ENCODE data around the gene ITPKC. TPM values are rescaled to one million over a fixed set of nuclear protein-coding genes. Genes with fewer than 3 reads are reported as not detected.
A peak's percentile ranks its signal among the peaks of the same experiment; 100 is the strongest.

Gene ITPKC
- total and polyA plus RNA-seq, 10 of the 15 experiments (the other 5 are each of a cell fraction or from before 2014, with no cell fraction given): 0.03 to 6.4 (median 3.5) TPM

DNA sequence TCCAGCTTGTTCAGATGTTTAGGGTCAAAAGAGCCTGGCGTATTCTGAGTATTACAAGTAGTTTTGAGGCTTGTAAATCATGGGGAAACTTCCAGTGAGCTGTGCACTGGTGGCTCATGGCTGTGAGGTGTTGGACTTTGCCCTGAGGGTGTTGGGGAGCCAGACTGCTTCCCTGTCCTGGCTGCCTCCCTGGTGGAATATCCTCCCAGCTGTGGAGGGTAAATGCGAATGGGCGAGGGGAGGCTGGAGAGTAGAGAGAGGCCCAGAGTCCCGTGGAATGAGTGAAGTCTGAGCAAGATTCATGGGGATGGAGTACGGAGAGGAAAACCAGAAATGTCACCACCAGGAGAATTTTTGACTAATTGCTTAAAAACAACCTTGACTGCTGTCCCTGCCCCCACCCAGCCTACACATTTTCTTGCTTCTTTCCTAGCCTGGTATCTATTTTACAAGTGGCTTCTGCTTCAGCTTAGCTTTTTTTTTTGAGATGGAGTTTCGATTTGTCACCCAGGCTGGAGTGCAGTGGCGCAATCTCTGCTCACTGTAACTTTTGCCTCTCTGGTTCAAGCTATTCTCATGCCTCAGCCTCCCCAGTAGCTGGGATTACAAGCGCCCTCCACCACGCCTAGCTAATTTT, 37.8 kb downstream of the ITPKC start (continued):
- TF ChIP-seq PAX8 (IDR thresholded peaks at IDR 0.05) (no peak), ESRRA (IDR thresholded peaks at IDR 0.05; ENCODE audit: low read length) (no peak), LARP7 (IDR thresholded peaks at IDR 0.05) (no peak)
- TF ChIP-seq, protein P1, sequence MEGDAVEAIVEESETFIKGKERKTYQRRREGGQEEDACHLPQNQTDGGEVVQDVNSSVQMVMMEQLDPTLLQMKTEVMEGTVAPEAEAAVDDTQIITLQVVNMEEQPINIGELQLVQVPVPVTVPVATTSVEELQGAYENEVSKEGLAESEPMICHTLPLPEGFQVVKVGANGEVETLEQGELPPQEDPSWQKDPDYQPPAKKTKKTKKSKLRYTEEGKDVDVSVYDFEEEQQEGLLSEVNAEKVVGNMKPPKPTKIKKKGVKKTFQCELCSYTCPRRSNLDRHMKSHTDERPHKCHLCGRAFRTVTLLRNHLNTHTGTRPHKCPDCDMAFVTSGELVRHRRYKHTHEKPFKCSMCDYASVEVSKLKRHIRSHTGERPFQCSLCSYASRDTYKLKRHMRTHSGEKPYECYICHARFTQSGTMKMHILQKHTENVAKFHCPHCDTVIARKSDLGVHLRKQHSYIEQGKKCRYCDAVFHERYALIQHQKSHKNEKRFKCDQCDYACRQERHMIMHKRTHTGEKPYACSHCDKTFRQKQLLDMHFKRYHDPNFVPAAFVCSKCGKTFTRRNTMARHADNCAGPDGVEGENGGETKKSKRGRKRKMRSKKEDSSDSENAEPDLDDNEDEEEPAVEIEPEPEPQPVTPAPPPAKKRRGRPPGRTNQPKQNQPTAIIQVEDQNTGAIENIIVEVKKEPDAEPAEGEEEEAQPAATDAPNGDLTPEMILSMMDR (IDR thresholded peaks at IDR 0.05 in 2 of 3, conservative IDR thresholded peaks at IDR 0.05 in 1 of 3; ENCODE audit: control insufficient read depth in 2 of 3, extremely low read depth in 1 of 3, insufficient read depth in 1 of 3, low read depth in 3 of 3, low read length in 3 of 3): no peak

DNA sequence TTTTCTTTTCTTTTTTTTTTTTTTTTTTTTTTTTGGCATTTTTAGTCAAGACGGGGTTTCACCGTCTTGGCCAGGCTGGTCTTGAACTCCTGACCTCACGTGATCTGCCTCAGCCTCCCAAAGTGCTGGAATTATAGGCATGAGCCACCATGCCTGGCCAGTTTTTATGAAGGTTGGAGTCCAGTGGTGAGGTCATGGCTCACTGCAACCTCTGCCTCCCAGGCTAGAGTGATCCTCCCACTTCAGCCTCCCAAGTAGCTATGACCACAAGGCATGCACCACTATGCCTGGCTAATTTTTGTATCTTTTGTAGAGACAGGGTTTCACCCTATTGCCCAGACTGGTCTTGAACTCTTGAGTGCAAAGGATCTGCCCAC, 38.3 kb downstream of the ITPKC start:
- in situ Hi-C loops (cut with MboI) (no loop called here), intact Hi-C loops (cut with micrococcal nuclease; ENCODE audit: unreplicated experiment) (loop anchor here (1.0 kb wide), 1 partner anchor 22 kb away; no protein-coding TSS in a partner anchor)
- CTCF ChIA-PET: interaction anchor here (1.0 to 9.0 kb wide), 10 partner anchors 15 to 94 kb away, joined by 3 to 72 read pairs (median 5); partner anchors contain the start of genes EGLN2 and RAB4B
- POLR2A ChIA-PET: interaction anchor here (0.5 to 9.5 kb wide), 18 partner anchors 10 to 706 kb away, joined by 3 to 331 read pairs (median 5); partner anchors contain the start of genes COQ8B, EGLN2, MIA and RAB4B
- Histone ChIP-seq H3K9me3 (replicated peaks; ENCODE audit: control insufficient read depth, insufficient read depth, low read length) (no peaks in the 10 kb centered on the region), H3K9ac (ENCODE audit: control insufficient read depth, insufficient read depth, low read length) (0 out of 2 replicates have a peak overlapping the region, but pooled peaks have one; percentile 35), H3K27me3 (replicated peaks in 1 of 2; ENCODE audit: control insufficient read depth in 2 of 2, insufficient read depth in 2 of 2, low read length in 1 of 2) (no peaks in the 10 kb centered on the region), H3K79me2 (ENCODE audit: control insufficient read depth, insufficient read depth, low read length) (peaks cover 71% of the 10 kb centered on the region), H2AFZ (ENCODE audit: control insufficient read depth, low read depth, low read length) (no peak overlapping the region), H4K20me1 (ENCODE audit: control insufficient read depth, insufficient read depth) (peaks cover 14% of the 10 kb centered on the region), H3K27ac (ENCODE audit: control insufficient read depth, insufficient read depth) (peak overlapping the region; percentile 71), H3K4me3 (peak overlapping the region; percentile 79), H3K4me1 (ENCODE audit: control insufficient read depth, insufficient read depth, low read length) (peaks cover 19% of the 10 kb centered on the region), H3K36me3 (ENCODE audit: control insufficient read depth in 2 of 2, insufficient read depth in 2 of 2, low read length in 1 of 2) (peaks cover 14 to 32% of the 10 kb centered on the region in 2 experiments; a peak in 3 of 4 replicates), H3K4me2 (ENCODE audit: control insufficient read depth, insufficient read depth) (peak overlapping the region; percentile 95)
- ATAC-seq (no peak), FAIRE-seq (no peak), DNase-seq (ENCODE audit: low read depth, low spot score) (no peak)
- BruUV-seq (replicated peaks): no TSS peak
- RAD21 ChIA-PET (ENCODE audit: unreplicated experiment): interaction anchor here (0.6 to 16.3 kb wide), 16 partner anchors 10 to 1264 kb away, joined by 3 to 291 read pairs (median 4); partner anchors contain the start of genes EGLN2, MIA and RAB4B
- SMC1A ChIA-PET (ENCODE audit: uncharacterized antibody, unreplicated experiment): interaction anchor here (1.0 to 13.2 kb wide), 9 partner anchors 11 to 352 kb away, joined by 3 to 256 read pairs (median 3); partner anchors contain the start of genes COQ8B, EGLN2, ITPKC and MIA
- 17% methylated on average over 1 of the region's 3 CpGs for WGBS (ENCODE audit: insufficient coverage, insufficient replicate concordance, low lambda C conversion rate, missing lambda C conversion rate)
- TF ChIP-seq NR2C2 (IDR thresholded peaks at IDR 0.05; ENCODE audit: borderline replicate concordance, control insufficient read depth, insufficient read length, low read depth) (no peak), NFYB (IDR thresholded peaks at IDR 0.05; ENCODE audit: insufficient read depth, low read depth, low read length) (no peak), SIX5 (IDR thresholded peaks at IDR 0.05; ENCODE audit: low read depth, low read length, severe bottlenecking) (no peak), ESRRA (IDR thresholded peaks at IDR 0.05; ENCODE audit: low read length) (no peak), FOXM1 (IDR thresholded peaks at IDR 0.05; ENCODE audit: low read depth, low read length) (no peak), SIN3A (IDR thresholded peaks at IDR 0.05; ENCODE audit: low read depth, low read length) (no peak), GABPA (IDR thresholded peaks at IDR 0.05; ENCODE audit: low read depth) (no peak)
- TF ChIP-seq, protein P2, sequence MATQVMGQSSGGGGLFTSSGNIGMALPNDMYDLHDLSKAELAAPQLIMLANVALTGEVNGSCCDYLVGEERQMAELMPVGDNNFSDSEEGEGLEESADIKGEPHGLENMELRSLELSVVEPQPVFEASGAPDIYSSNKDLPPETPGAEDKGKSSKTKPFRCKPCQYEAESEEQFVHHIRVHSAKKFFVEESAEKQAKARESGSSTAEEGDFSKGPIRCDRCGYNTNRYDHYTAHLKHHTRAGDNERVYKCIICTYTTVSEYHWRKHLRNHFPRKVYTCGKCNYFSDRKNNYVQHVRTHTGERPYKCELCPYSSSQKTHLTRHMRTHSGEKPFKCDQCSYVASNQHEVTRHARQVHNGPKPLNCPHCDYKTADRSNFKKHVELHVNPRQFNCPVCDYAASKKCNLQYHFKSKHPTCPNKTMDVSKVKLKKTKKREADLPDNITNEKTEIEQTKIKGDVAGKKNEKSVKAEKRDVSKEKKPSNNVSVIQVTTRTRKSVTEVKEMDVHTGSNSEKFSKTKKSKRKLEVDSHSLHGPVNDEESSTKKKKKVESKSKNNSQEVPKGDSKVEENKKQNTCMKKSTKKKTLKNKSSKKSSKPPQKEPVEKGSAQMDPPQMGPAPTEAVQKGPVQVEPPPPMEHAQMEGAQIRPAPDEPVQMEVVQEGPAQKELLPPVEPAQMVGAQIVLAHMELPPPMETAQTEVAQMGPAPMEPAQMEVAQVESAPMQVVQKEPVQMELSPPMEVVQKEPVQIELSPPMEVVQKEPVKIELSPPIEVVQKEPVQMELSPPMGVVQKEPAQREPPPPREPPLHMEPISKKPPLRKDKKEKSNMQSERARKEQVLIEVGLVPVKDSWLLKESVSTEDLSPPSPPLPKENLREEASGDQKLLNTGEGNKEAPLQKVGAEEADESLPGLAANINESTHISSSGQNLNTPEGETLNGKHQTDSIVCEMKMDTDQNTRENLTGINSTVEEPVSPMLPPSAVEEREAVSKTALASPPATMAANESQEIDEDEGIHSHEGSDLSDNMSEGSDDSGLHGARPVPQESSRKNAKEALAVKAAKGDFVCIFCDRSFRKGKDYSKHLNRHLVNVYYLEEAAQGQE (IDR thresholded peaks at IDR 0.05; ENCODE audit: low read depth, low read length): no peak
- TF ChIP-seq, protein P3, sequence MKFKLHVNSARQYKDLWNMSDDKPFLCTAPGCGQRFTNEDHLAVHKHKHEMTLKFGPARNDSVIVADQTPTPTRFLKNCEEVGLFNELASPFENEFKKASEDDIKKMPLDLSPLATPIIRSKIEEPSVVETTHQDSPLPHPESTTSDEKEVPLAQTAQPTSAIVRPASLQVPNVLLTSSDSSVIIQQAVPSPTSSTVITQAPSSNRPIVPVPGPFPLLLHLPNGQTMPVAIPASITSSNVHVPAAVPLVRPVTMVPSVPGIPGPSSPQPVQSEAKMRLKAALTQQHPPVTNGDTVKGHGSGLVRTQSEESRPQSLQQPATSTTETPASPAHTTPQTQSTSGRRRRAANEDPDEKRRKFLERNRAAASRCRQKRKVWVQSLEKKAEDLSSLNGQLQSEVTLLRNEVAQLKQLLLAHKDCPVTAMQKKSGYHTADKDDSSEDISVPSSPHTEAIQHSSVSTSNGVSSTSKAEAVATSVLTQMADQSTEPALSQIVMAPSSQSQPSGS (IDR thresholded peaks at IDR 0.05; ENCODE audit: low read length): no peak

Measured in GM12878 (cell line).